Fibroblast of skin of scalp (primary cell): ENCODE results near the gene PPM1N.

Source experiments
- DNase-seq: peaks from one replicate; pipeline ENCODE4 v3.0.0-alpha.2; 2013

PPM1N gene

DNA sequence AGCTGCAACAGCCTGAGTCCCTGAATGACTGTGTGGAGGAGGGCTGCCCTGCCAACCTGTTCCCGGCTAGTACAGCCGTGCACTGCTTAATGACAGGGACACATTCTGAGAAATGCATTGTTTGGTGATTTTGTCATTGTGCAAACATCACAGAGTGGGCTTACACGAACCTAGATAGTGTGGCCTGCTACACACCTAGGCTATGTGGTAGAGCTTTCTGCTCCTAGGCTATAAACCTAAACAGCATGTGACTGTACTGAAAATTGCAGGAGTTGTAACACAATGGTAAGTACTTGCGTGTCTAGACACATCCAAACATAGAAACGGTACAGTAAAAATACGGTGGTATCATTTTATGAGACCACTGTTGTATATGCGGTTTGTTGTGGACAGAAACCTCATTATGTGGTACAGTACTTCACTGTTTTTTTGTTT, 44.0 kb downstream of the PPM1N start:
- DNase-seq = no peak

DNA sequence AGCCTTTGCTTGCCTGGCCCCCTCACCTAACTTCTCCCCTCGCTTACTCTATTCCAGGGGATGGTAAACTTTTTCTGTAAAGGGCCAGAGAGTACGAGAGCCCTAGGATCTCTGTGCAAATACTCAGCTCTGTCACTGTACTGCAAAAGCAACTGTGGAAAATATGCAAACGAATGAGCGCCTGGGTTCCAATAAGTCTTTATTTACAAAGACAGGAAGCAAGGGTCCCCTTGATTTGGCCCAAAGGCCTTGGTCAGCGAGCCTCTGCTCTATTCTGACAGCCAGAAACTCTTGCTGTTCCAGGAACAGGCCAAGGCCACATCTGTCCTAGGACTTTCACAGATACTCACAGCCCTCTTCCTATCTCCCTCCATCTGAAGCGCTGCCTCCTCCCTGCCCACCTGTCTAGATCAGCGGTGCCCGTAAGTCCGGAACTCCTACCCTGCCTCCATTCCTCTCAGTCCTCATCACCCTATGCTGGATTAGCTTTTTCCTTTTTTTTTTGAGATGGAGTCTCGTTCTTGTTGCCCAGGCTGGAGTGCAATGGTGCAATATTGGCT, 49.0 kb downstream of the PPM1N start:
- DNase-seq = no peak

DNA sequence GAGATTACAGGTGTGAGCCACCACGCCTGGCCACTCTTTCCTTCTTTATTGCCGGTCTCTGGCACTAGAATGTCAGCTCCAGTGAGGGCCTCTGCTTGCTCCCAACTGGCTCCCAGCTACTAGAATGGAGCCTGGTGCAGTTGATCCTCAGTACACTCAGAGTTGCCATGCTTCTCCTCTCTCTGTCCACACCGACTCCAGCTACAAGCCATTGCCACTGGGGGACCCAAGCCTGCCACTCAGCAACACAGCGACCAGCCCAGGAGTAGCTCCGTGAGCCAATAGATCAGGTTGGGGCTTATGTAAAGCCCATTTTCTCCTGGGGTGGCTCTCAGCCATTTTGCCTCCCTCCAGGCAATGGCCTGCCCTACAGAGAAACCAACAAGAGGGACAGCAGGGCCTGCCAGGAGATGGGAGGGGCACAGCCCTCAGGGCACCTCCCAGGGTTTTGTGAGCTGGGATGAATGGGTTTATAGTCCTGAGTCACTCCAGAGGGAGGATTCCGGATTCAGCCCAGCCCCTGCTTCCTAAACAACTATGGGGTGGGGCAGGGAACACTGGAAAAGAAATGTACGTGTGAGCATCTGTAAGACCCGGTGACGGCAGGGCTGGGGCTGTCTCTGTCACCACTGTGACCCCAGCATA, 49.8 kb downstream of the PPM1N start:
- DNase-seq = peak; percentile 49
